ENCODE measurements around the gene DLG2. TPM values are rescaled to one million over a fixed set of nuclear protein-coding genes. Genes with fewer than 3 reads are reported as not detected.

DLG2 gene
- total and polyA plus RNA-seq, 2 donors (not counting 3 experiments of a cell fraction or from before 2014, with no cell fraction given) = 0.15 to 1.1 TPM

- dilution Hi-C loops (cut with MboI; ENCODE audit: extremely low pct_ligation_motif_present, low sequenced_read_pairs) = no loop called here
- Histone ChIP-seq H3K4me1 (ENCODE audit: control insufficient read depth, extremely low read depth, insufficient read depth, low read length) (no peaks in the 10 kb centered on the region), H3K27me3 (ENCODE audit: control insufficient read depth in 2 of 2, insufficient read depth in 2 of 2, low read length in 2 of 2) (no peaks in the 10 kb centered on the region), H3K4me2 (ENCODE audit: insufficient read depth, low read length) (no peak overlapping the region), H2AFZ (ENCODE audit: low read depth, low read length) (no peak overlapping the region), H3K9me1 (replicated peaks; ENCODE audit: control insufficient read depth, extremely low read depth, insufficient read depth, low read length) (no peaks in the 10 kb centered on the region), H3K4me3 (replicated peaks in 1 of 3; ENCODE audit: insufficient read depth in 1 of 3, low read depth in 1 of 3, low read length in 3 of 3) (no peak overlapping the region), H4K20me1 (replicated peaks; ENCODE audit: control insufficient read depth, extremely low read depth, insufficient read depth, low read length) (no peaks in the 10 kb centered on the region), H3K27ac (ENCODE audit: insufficient read depth, low read depth, low read length) (no peak overlapping the region), H3K79me2 (ENCODE audit: control insufficient read depth, insufficient read depth, low read length) (no peaks in the 10 kb centered on the region), H3K9ac (replicated peaks; ENCODE audit: extremely low read depth, insufficient read depth, low read length) (no peak overlapping the region), H3K36me3 (ENCODE audit: control insufficient read depth in 2 of 2, extremely low read depth in 1 of 2, insufficient read depth in 2 of 2, low read length in 2 of 2) (no peaks in the 10 kb centered on the region), H3K9me3 (replicated peaks; ENCODE audit: control insufficient read depth, insufficient read depth, low read length) (no peaks in the 10 kb centered on the region)
- ChIA-PET CTCF (no interaction called here), POLR2A (no interaction called here)
- DNase-seq (ENCODE audit: low read depth, low spot score) (no peak), FAIRE-seq (no peak)
- TF ChIP-seq POLR2AphosphoS5 (IDR thresholded peaks at IDR 0.05; ENCODE audit: insufficient read depth, low read depth, low read length) = no peak
- TF ChIP-seq GATA2 (IDR thresholded peaks at IDR 0.05; ENCODE audit: insufficient read depth, insufficient read length, low read depth, low read length) = no peak
- no peak for TF ChIP-seq EZH2 (IDR thresholded peaks at IDR 0.05; ENCODE audit: borderline replicate concordance, low read depth, low read length, severe bottlenecking)
- TF ChIP-seq CTCF (IDR thresholded peaks at IDR 0.05; ENCODE audit: extremely low read depth in 1 of 2, insufficient read depth in 1 of 2, low read depth in 1 of 2, low read length in 2 of 2) = no peak
- no peak for TF ChIP-seq POLR2A (IDR thresholded peaks at IDR 0.05; ENCODE audit: low read depth, low read length)
- no peak for TF ChIP-seq JUN (IDR thresholded peaks at IDR 0.05; ENCODE audit: borderline replicate concordance, insufficient read depth, insufficient read length, low read depth)
- TF ChIP-seq MAX (IDR thresholded peaks at IDR 0.05; ENCODE audit: insufficient read depth, insufficient read length) = no peak
- BruUV-seq (replicated peaks) = no TSS peak
- intact Hi-C loops (cut with micrococcal nuclease) = no loop called here
These were observed 902.9 kb downstream of the DLG2 start for GRCh38 chr11:84724256-84724655.
